ENCODE data around the gene SVEP1.

SVEP1 gene

GRCh38 chr9:110509792-110510191 lies 69.7 kb downstream of the SVEP1 start:
- CTCF ChIA-PET: no interaction called here

DNA sequence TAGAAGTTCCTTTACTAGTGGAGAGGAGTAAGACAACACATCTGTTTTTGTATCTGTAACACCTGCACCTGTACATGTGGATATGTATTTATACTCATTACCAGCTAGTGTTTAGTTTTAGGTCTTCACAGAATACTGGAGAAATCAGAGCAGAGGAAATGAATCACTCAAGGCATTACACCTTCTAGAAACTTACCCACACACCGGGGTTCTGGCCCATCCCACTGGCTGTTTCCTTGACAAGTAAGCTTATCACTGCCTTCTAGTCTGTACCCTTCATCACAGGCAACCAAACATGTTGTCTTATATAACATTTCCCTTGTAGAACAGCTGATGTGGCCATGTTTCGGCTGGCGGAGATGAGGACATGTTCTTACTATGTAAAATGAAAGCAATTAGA lies 76.7 kb downstream of the SVEP1 start:
- Histone ChIP-seq H3K27ac (ENCODE audit: extremely low read depth, low read depth, low read length) (no peak overlapping the region), H3K36me3 (ENCODE audit: control insufficient read depth in 2 of 2, insufficient read depth in 1 of 2, low read length in 2 of 2) (no peaks in the 10 kb centered on the region), H3K4me3 (ENCODE audit: low read depth, low read length) (no peak overlapping the region), H3K4me1 (ENCODE audit: control insufficient read depth, insufficient read depth, low read length) (no peaks in the 10 kb centered on the region), H3K9me3 (ENCODE audit: control insufficient read depth, insufficient read depth, low read depth, low read length) (no peaks in the 10 kb centered on the region)
- no peak for TF ChIP-seq ZNF175 (tag by site-specific recombination; IDR thresholded peaks at IDR 0.05)
- no peak for TF ChIP-seq ZNF473 (tag by site-specific recombination; IDR thresholded peaks at IDR 0.05)
- TF ChIP-seq ZNF580 (tag by site-specific recombination; IDR thresholded peaks at IDR 0.05): no peak
- TF ChIP-seq ZNF341 (tag by site-specific recombination; IDR thresholded peaks at IDR 0.05; ENCODE audit: low read depth): no peak
- TF ChIP-seq ZFP37 (tag by site-specific recombination; IDR thresholded peaks at IDR 0.05): no peak
- TF ChIP-seq ZNF549 (tag by site-specific recombination; IDR thresholded peaks at IDR 0.05): no peak
- TF ChIP-seq ZNF48 (tag by site-specific recombination; IDR thresholded peaks at IDR 0.05): no peak
- no peak for TF ChIP-seq ZBTB1 (tag by site-specific recombination; IDR thresholded peaks at IDR 0.05)
- no peak for TF ChIP-seq ZNF223 (tag by site-specific recombination; IDR thresholded peaks at IDR 0.05)
- TF ChIP-seq ZNF426 (tag by site-specific recombination; IDR thresholded peaks at IDR 0.05): no peak
- TF ChIP-seq ZNF292 (tag by site-specific recombination; IDR thresholded peaks at IDR 0.05; ENCODE audit: borderline replicate concordance, low read depth): no peak
- no peak for TF ChIP-seq SETDB1 (IDR thresholded peaks at IDR 0.05; ENCODE audit: insufficient read length, low read length)
- no peak for TF ChIP-seq IKZF3 (tag by site-specific recombination; IDR thresholded peaks at IDR 0.05)
- no peak for TF ChIP-seq ZNF488 (tag by site-specific recombination; IDR thresholded peaks at IDR 0.05)
- no peak for TF ChIP-seq SP2 (tag by site-specific recombination; IDR thresholded peaks at IDR 0.05)
- no peak for TF ChIP-seq ZNF433 (tag by site-specific recombination; IDR thresholded peaks at IDR 0.05; ENCODE audit: low read depth)
- no peak for TF ChIP-seq ZNF416 (tag by site-specific recombination; IDR thresholded peaks at IDR 0.05)
- no peak for TF ChIP-seq ZNF623 (tag by site-specific recombination; IDR thresholded peaks at IDR 0.05)
- TF ChIP-seq ZFP3 (tag by site-specific recombination; IDR thresholded peaks at IDR 0.05; ENCODE audit: low read depth): no peak
- TF ChIP-seq ZNF324 (tag by site-specific recombination; IDR thresholded peaks at IDR 0.05): no peak
- POLR2A ChIA-PET: no interaction called here
- CTCF ChIA-PET: no interaction called here

More at GRCh38 chr9:110509792-110510191, 69.7 kb downstream of the SVEP1 start:
- no peak overlapping the region for H3K27ac ChIP-seq (ENCODE audit: extremely low read depth, low read depth, low read length)
- no peak overlapping the region for H3K4me3 ChIP-seq (ENCODE audit: low read depth, low read length)
- H3K4me1 ChIP-seq (ENCODE audit: control insufficient read depth, insufficient read depth, low read length): no peaks in the 10 kb centered on the region
- H3K36me3 ChIP-seq (ENCODE audit: control insufficient read depth in 2 of 2, insufficient read depth in 1 of 2, low read length in 2 of 2): no peaks in the 10 kb centered on the region
- no peak for TF ChIP-seq ZEB2 (tag by site-specific recombination; IDR thresholded peaks at IDR 0.05)
- no peaks in the 10 kb centered on the region for H3K9me3 ChIP-seq (ENCODE audit: control insufficient read depth, insufficient read depth, low read depth, low read length)
- POLR2A ChIA-PET: no interaction called here

- Histone ChIP-seq H3K27ac (ENCODE audit: extremely low read depth, low read depth, low read length) (no peak overlapping the region), H3K4me3 (ENCODE audit: low read depth, low read length) (no peak overlapping the region), H3K4me1 (ENCODE audit: control insufficient read depth, insufficient read depth, low read length) (no peaks in the 10 kb centered on the region), H3K36me3 (ENCODE audit: control insufficient read depth in 2 of 2, insufficient read depth in 1 of 2, low read length in 2 of 2) (no peaks in the 10 kb centered on the region), H3K9me3 (ENCODE audit: control insufficient read depth, insufficient read depth, low read depth, low read length) (no peaks in the 10 kb centered on the region)
- TF ChIP-seq ZNF488 (tag by site-specific recombination; IDR thresholded peaks at IDR 0.05) (no peak), ZXDB (tag by site-specific recombination; IDR thresholded peaks at IDR 0.05) (no peak), ZNF214 (tag by site-specific recombination; IDR thresholded peaks at IDR 0.05; ENCODE audit: borderline replicate concordance) (no peak), ZFP37 (tag by site-specific recombination; IDR thresholded peaks at IDR 0.05) (no peak), SP3 (tag by site-specific recombination; IDR thresholded peaks at IDR 0.05) (no peak), ZFP3 (tag by site-specific recombination; IDR thresholded peaks at IDR 0.05; ENCODE audit: low read depth) (no peak), ZNF24 (tag by site-specific recombination; IDR thresholded peaks at IDR 0.05) (no peak)
- POLR2A ChIA-PET: no interaction called here
- CTCF ChIA-PET: interaction anchor here (0.6 kb wide), 1 partner anchor 51 kb away, joined by 4 read pairs; no protein-coding TSS in a partner anchor
These were observed 79.9 kb downstream of the SVEP1 start for GRCh38 chr9:110499608-110500007.
